ENCODE data around the gene SH3GL1.

Gene SH3GL1

GRCh38 chr19:4429771-4430171, 29.4 kb upstream of the SH3GL1 start:
- H3K79me1 ChIP-seq (ENCODE audit: low read length) = no peaks in the 10 kb centered on the region
- H4K12ac ChIP-seq (ENCODE audit: low read depth, low read length) = no peak overlapping the region
- no peak overlapping the region for H2AFZ ChIP-seq (ENCODE audit: insufficient read depth, low read length, poor library complexity)
- H2BK5ac ChIP-seq (ENCODE audit: low read depth, low read length, poor library complexity) = no peak overlapping the region
- H3K14ac ChIP-seq (ENCODE audit: low read length) = no peak overlapping the region
- no peak overlapping the region for H4K91ac ChIP-seq (ENCODE audit: low read depth, low read length)
- no peak overlapping the region for H3K23ac ChIP-seq (ENCODE audit: low read length)
- H3K4me3 ChIP-seq (ENCODE audit: low read depth, low read length) = no peak overlapping the region
- H3K9me3 ChIP-seq (ENCODE audit: insufficient read depth, low read depth, low read length) = peaks cover 1% of the 10 kb centered on the region
- DNase-seq = no peak
- no peaks in the 10 kb centered on the region for H3K79me2 ChIP-seq (ENCODE audit: control insufficient read depth, insufficient read depth, low read length, poor library complexity)
- no CpG with 5 or more reads among the region's 12 CpGs for WGBS (ENCODE audit: extremely low coverage, insufficient coverage, insufficient read length)
- H4K8ac ChIP-seq (ENCODE audit: low read depth, low read length) = no peak overlapping the region
- no peak overlapping the region for H3K9ac ChIP-seq (ENCODE audit: low read length)
- no peaks in the 10 kb centered on the region for H3K4me1 ChIP-seq (ENCODE audit: control insufficient read depth in 1 of 2, insufficient read depth in 2 of 2, low read length in 2 of 2)
- H3K27ac ChIP-seq (ENCODE audit: low read depth, low read length) = no peak overlapping the region
- H3K36me3 ChIP-seq (ENCODE audit: control insufficient read depth in 1 of 2, insufficient read depth in 2 of 2, low read length in 2 of 2) = peaks cover 65 to 66% of the 10 kb centered on the region in 2 experiments
- H3K18ac ChIP-seq (ENCODE audit: low read length) = no peak overlapping the region
- H2BK120ac ChIP-seq (ENCODE audit: insufficient read depth, low read length, poor library complexity) = no peak overlapping the region
- no peak overlapping the region for H2BK12ac ChIP-seq (ENCODE audit: low read length)
- H3K4ac ChIP-seq (ENCODE audit: low read depth, low read length) = no peak overlapping the region
- no peak overlapping the region for H3K4me2 ChIP-seq (ENCODE audit: low read length)
- H2AK5ac ChIP-seq (ENCODE audit: low read length) = no peak overlapping the region
- no peaks in the 10 kb centered on the region for H3K27me3 ChIP-seq (ENCODE audit: insufficient read depth, low read length)

- whole genome bisulfite sequencing (ENCODE audit: extremely low coverage, insufficient coverage, insufficient read length) = no CpG with 5 or more reads among the region's 16 CpGs
- H3K4me3 ChIP-seq (ENCODE audit: low read depth, low read length) = no peak overlapping the region
Observed at GRCh38 chr19:4429256-4429655, 28.9 kb upstream of the SH3GL1 start.

GRCh38 chr19:4428326-4428975, 28.1 kb upstream of the SH3GL1 start:
- Histone ChIP-seq H3K36me3 (ENCODE audit: control insufficient read depth in 1 of 2, insufficient read depth in 2 of 2, low read length in 2 of 2) (peaks cover 65 to 66% of the 10 kb centered on the region in 2 experiments), H2AK5ac (ENCODE audit: low read length) (no peak overlapping the region), H3K27ac (ENCODE audit: low read depth, low read length) (no peak overlapping the region), H3K79me1 (ENCODE audit: low read length) (no peaks in the 10 kb centered on the region), H2AFZ (ENCODE audit: insufficient read depth, low read length, poor library complexity) (no peak overlapping the region), H2BK12ac (ENCODE audit: low read length) (no peak overlapping the region), H4K8ac (ENCODE audit: low read depth, low read length) (no peak overlapping the region), H3K18ac (ENCODE audit: low read length) (no peak overlapping the region), H4K91ac (ENCODE audit: low read depth, low read length) (no peak overlapping the region), H2BK5ac (ENCODE audit: low read depth, low read length, poor library complexity) (no peak overlapping the region), H3K9me3 (ENCODE audit: insufficient read depth, low read depth, low read length) (peaks cover 1% of the 10 kb centered on the region), H3K9ac (ENCODE audit: low read length) (no peak overlapping the region), H3K23ac (ENCODE audit: low read length) (no peak overlapping the region), H4K12ac (ENCODE audit: low read depth, low read length) (no peak overlapping the region), H3K27me3 (ENCODE audit: insufficient read depth, low read length) (no peaks in the 10 kb centered on the region), H3K4ac (ENCODE audit: low read depth, low read length) (no peak overlapping the region), H3K4me3 (ENCODE audit: low read depth, low read length) (no peak overlapping the region), H3K4me2 (ENCODE audit: low read length) (no peak overlapping the region), H2BK120ac (ENCODE audit: insufficient read depth, low read length, poor library complexity) (no peak overlapping the region), H3K79me2 (ENCODE audit: control insufficient read depth, insufficient read depth, low read length, poor library complexity) (no peaks in the 10 kb centered on the region), H3K14ac (ENCODE audit: low read length) (no peak overlapping the region), H3K4me1 (ENCODE audit: control insufficient read depth in 1 of 2, insufficient read depth in 2 of 2, low read length in 2 of 2) (no peaks in the 10 kb centered on the region)
- no peak for DNase-seq
- no CpG with 5 or more reads among the region's 20 CpGs for WGBS (ENCODE audit: extremely low coverage, insufficient coverage, insufficient read length)

More at GRCh38 chr19:4429256-4429655, 28.9 kb upstream of the SH3GL1 start:
- DNase-seq = no peak
- no peak overlapping the region for H2AK5ac ChIP-seq (ENCODE audit: low read length)
- H3K36me3 ChIP-seq (ENCODE audit: control insufficient read depth in 1 of 2, insufficient read depth in 2 of 2, low read length in 2 of 2) = peaks cover 64 to 66% of the 10 kb centered on the region in 2 experiments
- H4K91ac ChIP-seq (ENCODE audit: low read depth, low read length) = no peak overlapping the region
- H4K12ac ChIP-seq (ENCODE audit: low read depth, low read length) = no peak overlapping the region
- H2AFZ ChIP-seq (ENCODE audit: insufficient read depth, low read length, poor library complexity) = no peak overlapping the region
- no peaks in the 10 kb centered on the region for H3K79me2 ChIP-seq (ENCODE audit: control insufficient read depth, insufficient read depth, low read length, poor library complexity)
- H3K23ac ChIP-seq (ENCODE audit: low read length) = no peak overlapping the region
- H2BK12ac ChIP-seq (ENCODE audit: low read length) = no peak overlapping the region
- H3K18ac ChIP-seq (ENCODE audit: low read length) = no peak overlapping the region
- no peak overlapping the region for H3K9ac ChIP-seq (ENCODE audit: low read length)
- no peaks in the 10 kb centered on the region for H3K79me1 ChIP-seq (ENCODE audit: low read length)
- no peak overlapping the region for H4K8ac ChIP-seq (ENCODE audit: low read depth, low read length)
- no peak overlapping the region for H3K14ac ChIP-seq (ENCODE audit: low read length)
- H3K4me2 ChIP-seq (ENCODE audit: low read length) = no peak overlapping the region
- H3K27ac ChIP-seq (ENCODE audit: low read depth, low read length) = no peak overlapping the region
- H3K4ac ChIP-seq (ENCODE audit: low read depth, low read length) = no peak overlapping the region
- H3K4me1 ChIP-seq (ENCODE audit: control insufficient read depth in 1 of 2, insufficient read depth in 2 of 2, low read length in 2 of 2) = no peaks in the 10 kb centered on the region
- H2BK120ac ChIP-seq (ENCODE audit: insufficient read depth, low read length, poor library complexity) = no peak overlapping the region
- no peaks in the 10 kb centered on the region for H3K27me3 ChIP-seq (ENCODE audit: insufficient read depth, low read length)
- peaks cover 1% of the 10 kb centered on the region for H3K9me3 ChIP-seq (ENCODE audit: insufficient read depth, low read depth, low read length)
- H2BK5ac ChIP-seq (ENCODE audit: low read depth, low read length, poor library complexity) = no peak overlapping the region

GRCh38 chr19:4425537-4425936, 25.2 kb upstream of the SH3GL1 start:
- Histone ChIP-seq H3K79me2 (ENCODE audit: control insufficient read depth, insufficient read depth, low read length, poor library complexity) (no peaks in the 10 kb centered on the region), H2BK12ac (ENCODE audit: low read length) (no peak overlapping the region), H4K91ac (ENCODE audit: low read depth, low read length) (no peak overlapping the region), H2AK5ac (ENCODE audit: low read length) (no peak overlapping the region), H3K27ac (ENCODE audit: low read depth, low read length) (no peak overlapping the region), H3K4me1 (ENCODE audit: control insufficient read depth in 1 of 2, insufficient read depth in 2 of 2, low read length in 2 of 2) (no peaks in the 10 kb centered on the region), H3K4me3 (ENCODE audit: low read depth, low read length) (no peak overlapping the region), H3K27me3 (ENCODE audit: insufficient read depth, low read length) (no peaks in the 10 kb centered on the region), H3K4me2 (ENCODE audit: low read length) (no peak overlapping the region), H3K36me3 (ENCODE audit: control insufficient read depth in 1 of 2, insufficient read depth in 2 of 2, low read length in 2 of 2) (peaks cover 58 to 60% of the 10 kb centered on the region in 2 experiments), H2BK120ac (ENCODE audit: insufficient read depth, low read length, poor library complexity) (no peak overlapping the region), H2BK5ac (ENCODE audit: low read depth, low read length, poor library complexity) (no peak overlapping the region), H3K4ac (ENCODE audit: low read depth, low read length) (no peak overlapping the region), H3K18ac (ENCODE audit: low read length) (no peak overlapping the region), H3K14ac (ENCODE audit: low read length) (no peak overlapping the region), H4K12ac (ENCODE audit: low read depth, low read length) (no peak overlapping the region), H3K79me1 (ENCODE audit: low read length) (no peaks in the 10 kb centered on the region), H4K8ac (ENCODE audit: low read depth, low read length) (no peak overlapping the region), H3K9ac (ENCODE audit: low read length) (no peak overlapping the region), H3K9me3 (ENCODE audit: insufficient read depth, low read depth, low read length) (no peaks in the 10 kb centered on the region), H3K23ac (ENCODE audit: low read length) (no peak overlapping the region), H2AFZ (ENCODE audit: insufficient read depth, low read length, poor library complexity) (no peak overlapping the region)
- no CpG with 5 or more reads among the region's 6 CpGs for WGBS (ENCODE audit: extremely low coverage, insufficient coverage, insufficient read length)
- no peak for DNase-seq
